ENCODE data around the gene PPP1R3A.

- TF ChIP-seq CTCF (conservative IDR thresholded peaks at IDR 0.05; ENCODE audit: low read depth, low read length) (no peak), EZH2 (IDR thresholded peaks at IDR 0.05; ENCODE audit: low read length, unreplicated experiment) (no peak), EZH2phosphoT487 (IDR thresholded peaks at IDR 0.05; ENCODE audit: borderline replicate concordance, low read length) (no peak)
These were observed 28.3 kb downstream of the PPP1R3A start for GRCh38 chr7:113890331-113891030.
